ENCODE measurements around the gene PPP2R3B. TPM values are rescaled to one million over a fixed set of nuclear protein-coding genes. Genes with fewer than 3 reads are reported as not detected.

The PPP2R3B gene
- total RNA-seq, 1 donor from 2014 or later: 36.1 TPM

DNA sequence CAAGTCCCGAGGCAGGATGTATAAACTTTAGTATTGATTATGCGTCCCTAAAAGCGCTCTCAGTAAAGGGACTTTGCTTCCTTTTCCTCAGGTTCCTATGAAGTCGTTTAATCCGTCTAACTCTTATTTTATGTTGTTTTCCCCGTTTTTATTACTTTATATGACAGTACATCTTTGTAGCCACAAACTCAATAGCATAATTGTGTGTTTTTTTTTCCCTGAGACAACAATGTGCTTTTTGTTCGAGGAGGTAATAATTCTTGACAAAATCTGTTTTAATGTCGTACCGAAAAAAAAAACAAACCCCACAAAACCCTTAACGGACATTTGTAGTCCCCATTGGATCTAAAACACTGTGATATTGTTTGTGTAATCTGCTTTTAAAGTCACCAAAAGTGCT lies 17.9 kb upstream of the PPP2R3B start:
- Mint-ChIP-seq H3K36me3 (ENCODE audit: unreplicated experiment) (peaks cover 5% of the 10 kb centered on the region), H3K4me1 (ENCODE audit: low read depth, unreplicated experiment) (no peaks in the 10 kb centered on the region), H3K4me3 (ENCODE audit: unreplicated experiment) (no peak overlapping the region), H3K27ac (ENCODE audit: unreplicated experiment) (no peak overlapping the region), H3K27me3 (ENCODE audit: unreplicated experiment) (peaks cover 7% of the 10 kb centered on the region), H3K9me3 (ENCODE audit: unreplicated experiment) (peaks cover 11% of the 10 kb centered on the region)
- TF ChIP-seq, protein P1, sequence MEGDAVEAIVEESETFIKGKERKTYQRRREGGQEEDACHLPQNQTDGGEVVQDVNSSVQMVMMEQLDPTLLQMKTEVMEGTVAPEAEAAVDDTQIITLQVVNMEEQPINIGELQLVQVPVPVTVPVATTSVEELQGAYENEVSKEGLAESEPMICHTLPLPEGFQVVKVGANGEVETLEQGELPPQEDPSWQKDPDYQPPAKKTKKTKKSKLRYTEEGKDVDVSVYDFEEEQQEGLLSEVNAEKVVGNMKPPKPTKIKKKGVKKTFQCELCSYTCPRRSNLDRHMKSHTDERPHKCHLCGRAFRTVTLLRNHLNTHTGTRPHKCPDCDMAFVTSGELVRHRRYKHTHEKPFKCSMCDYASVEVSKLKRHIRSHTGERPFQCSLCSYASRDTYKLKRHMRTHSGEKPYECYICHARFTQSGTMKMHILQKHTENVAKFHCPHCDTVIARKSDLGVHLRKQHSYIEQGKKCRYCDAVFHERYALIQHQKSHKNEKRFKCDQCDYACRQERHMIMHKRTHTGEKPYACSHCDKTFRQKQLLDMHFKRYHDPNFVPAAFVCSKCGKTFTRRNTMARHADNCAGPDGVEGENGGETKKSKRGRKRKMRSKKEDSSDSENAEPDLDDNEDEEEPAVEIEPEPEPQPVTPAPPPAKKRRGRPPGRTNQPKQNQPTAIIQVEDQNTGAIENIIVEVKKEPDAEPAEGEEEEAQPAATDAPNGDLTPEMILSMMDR (IDR thresholded peaks at IDR 0.05; ENCODE audit: partially characterized antibody, unreplicated experiment): no peak
- DNase-seq: no peak

- TF ChIP-seq, protein P1 (IDR thresholded peaks at IDR 0.05; ENCODE audit: partially characterized antibody, unreplicated experiment): no peak
- H3K4me3 Mint-ChIP-seq (ENCODE audit: unreplicated experiment): no peak overlapping the region
- no peaks in the 10 kb centered on the region for H3K36me3 Mint-ChIP-seq (ENCODE audit: unreplicated experiment)
- H3K27ac Mint-ChIP-seq (ENCODE audit: unreplicated experiment): peak overlapping the region; percentile 6
- H3K4me1 Mint-ChIP-seq (ENCODE audit: low read depth, unreplicated experiment): no peaks in the 10 kb centered on the region
- DNase-seq: no peak
- peaks cover 5% of the 10 kb centered on the region for H3K27me3 Mint-ChIP-seq (ENCODE audit: unreplicated experiment)
- peaks cover 8% of the 10 kb centered on the region for H3K9me3 Mint-ChIP-seq (ENCODE audit: unreplicated experiment)
Measured at GRCh38 chrX:402857-403256, 16.1 kb upstream of the PPP2R3B start.

DNA sequence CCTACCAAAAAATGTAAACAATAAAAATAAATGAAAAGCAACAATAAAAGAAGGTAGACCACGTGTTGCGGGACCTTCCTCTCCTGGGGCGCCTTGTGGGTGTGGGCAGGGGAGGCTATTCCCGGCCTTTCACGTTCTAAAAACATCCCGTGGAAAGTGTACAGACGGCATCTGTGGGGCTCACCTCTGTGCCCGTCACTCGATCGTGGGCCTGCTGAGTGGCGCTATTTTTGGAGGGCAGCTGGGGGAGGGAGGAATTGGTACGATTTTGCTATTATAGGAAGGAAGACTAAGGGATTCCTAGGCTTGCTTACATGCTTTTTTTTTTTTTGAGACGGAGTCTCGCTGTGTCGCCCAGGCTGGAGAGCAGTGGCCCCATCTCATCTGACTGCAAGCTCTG lies 13.6 kb upstream of the PPP2R3B start:
- Mint-ChIP-seq H3K9me3 (ENCODE audit: unreplicated experiment) (peaks cover 9% of the 10 kb centered on the region), H3K27me3 (ENCODE audit: unreplicated experiment) (peaks cover 5% of the 10 kb centered on the region), H3K4me3 (ENCODE audit: unreplicated experiment) (no peak overlapping the region), H3K36me3 (ENCODE audit: unreplicated experiment) (no peaks in the 10 kb centered on the region), H3K27ac (ENCODE audit: unreplicated experiment) (no peak overlapping the region), H3K4me1 (ENCODE audit: low read depth, unreplicated experiment) (peaks cover 4% of the 10 kb centered on the region)
- no peak for DNase-seq
- TF ChIP-seq, protein P1 (IDR thresholded peaks at IDR 0.05; ENCODE audit: partially characterized antibody, unreplicated experiment): no peak

DNA sequence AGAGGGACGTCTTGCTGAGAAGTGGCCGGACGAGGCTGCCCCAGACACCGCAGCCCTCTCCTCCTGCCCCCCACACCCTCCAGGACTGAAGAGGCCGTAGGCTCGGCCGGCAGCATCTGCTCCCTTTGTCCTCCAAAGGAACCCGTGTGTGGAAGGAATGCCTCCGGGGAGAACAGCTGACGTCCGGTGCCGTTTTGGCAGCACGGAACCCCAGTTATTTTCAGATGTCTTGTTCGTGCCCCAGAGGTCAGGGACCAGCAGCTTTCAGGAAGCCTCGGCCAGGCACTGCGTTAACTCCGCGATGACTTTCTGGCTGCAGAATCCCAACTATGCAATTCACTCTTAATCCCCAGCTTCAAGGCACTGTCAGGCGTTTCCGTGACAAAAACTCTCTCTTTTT lies 10.9 kb upstream of the PPP2R3B start:
- Mint-ChIP-seq H3K27me3 (ENCODE audit: unreplicated experiment) (peaks cover 5% of the 10 kb centered on the region), H3K4me1 (ENCODE audit: low read depth, unreplicated experiment) (peaks cover 4% of the 10 kb centered on the region), H3K36me3 (ENCODE audit: unreplicated experiment) (no peaks in the 10 kb centered on the region), H3K4me3 (ENCODE audit: unreplicated experiment) (peak overlapping the region; percentile 63), H3K9me3 (ENCODE audit: unreplicated experiment) (peaks cover 8% of the 10 kb centered on the region), H3K27ac (ENCODE audit: unreplicated experiment) (peak overlapping the region; percentile 96)
- peak; percentile 81 for DNase-seq
- TF ChIP-seq, protein P1 (IDR thresholded peaks at IDR 0.05; ENCODE audit: partially characterized antibody, unreplicated experiment): no peak

DNA sequence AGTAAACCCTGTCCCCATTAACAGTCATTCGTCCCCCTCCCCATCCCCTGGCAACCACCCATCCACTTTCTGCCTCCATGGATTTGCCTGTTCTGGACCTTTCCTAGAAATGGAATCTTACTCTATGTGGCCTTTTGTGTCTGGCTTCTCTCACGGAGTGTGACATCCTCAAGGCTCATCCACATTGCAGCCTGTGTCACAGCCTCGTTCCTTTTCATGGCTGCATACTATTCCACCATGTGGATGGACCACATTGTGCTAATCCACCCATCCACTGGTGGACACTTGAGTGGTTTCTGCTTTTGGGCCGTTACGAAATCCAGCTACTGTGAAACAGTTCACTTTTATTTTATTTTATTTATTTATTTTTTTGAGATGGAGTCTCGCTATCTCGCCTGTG lies 8.1 kb upstream of the PPP2R3B start:
- Mint-ChIP-seq H3K27me3 (ENCODE audit: unreplicated experiment) (peaks cover 5% of the 10 kb centered on the region), H3K9me3 (ENCODE audit: unreplicated experiment) (peaks cover 3% of the 10 kb centered on the region), H3K36me3 (ENCODE audit: unreplicated experiment) (no peaks in the 10 kb centered on the region), H3K27ac (ENCODE audit: unreplicated experiment) (no peak overlapping the region), H3K4me3 (ENCODE audit: unreplicated experiment) (no peak overlapping the region), H3K4me1 (ENCODE audit: low read depth, unreplicated experiment) (peaks cover 4% of the 10 kb centered on the region)
- TF ChIP-seq, protein P1 (IDR thresholded peaks at IDR 0.05; ENCODE audit: partially characterized antibody, unreplicated experiment): no peak
- DNase-seq: no peak
